Measurements from ENCODE around the gene PPARD.
A peak's percentile ranks its signal among the peaks of the same experiment; 100 is the strongest.

Gene PPARD

GRCh38 chr6:35452183-35453090, 110.1 kb downstream of the PPARD start, which contains the start of gene FANCE:
FANCE (plus strand) TSS chr6:35452338; CDS start chr6:35452546, 208 bp downstream.
- H3K27ac ChIP-seq, result peak within 1 kb of the TSS; percentile 86
- peak; percentile 92 for DNase-seq (ENCODE audit: low spot score)
- ChIA-PET CTCF (interaction anchor here (0.5 to 4.9 kb wide), 7 partner anchors 15 to 240 kb away, joined by 3 to 41 read pairs (median 3); partner anchors contain the start of gene PPARD), POLR2A (ENCODE audit: low non-redundant PET) (interaction anchor here (0.6 kb wide), 1 partner anchor 1030 kb away, joined by 3 read pairs; no protein-coding TSS in a partner anchor)
- no peak for TF ChIP-seq CTCF (conservative IDR thresholded peaks at IDR 0.05; ENCODE audit: low read depth)

- ChIA-PET CTCF (interaction anchor here (0.5 to 1.6 kb wide), 4 partner anchors 14 to 240 kb away, joined by 3 to 8 read pairs (median 6); no protein-coding TSS in a partner anchor), POLR2A (ENCODE audit: low non-redundant PET) (no interaction called here)
- TF ChIP-seq CTCF (conservative IDR thresholded peaks at IDR 0.05; ENCODE audit: low read depth), result no peak
- DNase-seq (ENCODE audit: low spot score), result no peak
- peak overlapping the region; percentile 86; the same call in 1 of the 2 replicates for H3K27ac ChIP-seq
Observed at GRCh38 chr6:35453236-35453635, 110.9 kb downstream of the PPARD start.

DNA sequence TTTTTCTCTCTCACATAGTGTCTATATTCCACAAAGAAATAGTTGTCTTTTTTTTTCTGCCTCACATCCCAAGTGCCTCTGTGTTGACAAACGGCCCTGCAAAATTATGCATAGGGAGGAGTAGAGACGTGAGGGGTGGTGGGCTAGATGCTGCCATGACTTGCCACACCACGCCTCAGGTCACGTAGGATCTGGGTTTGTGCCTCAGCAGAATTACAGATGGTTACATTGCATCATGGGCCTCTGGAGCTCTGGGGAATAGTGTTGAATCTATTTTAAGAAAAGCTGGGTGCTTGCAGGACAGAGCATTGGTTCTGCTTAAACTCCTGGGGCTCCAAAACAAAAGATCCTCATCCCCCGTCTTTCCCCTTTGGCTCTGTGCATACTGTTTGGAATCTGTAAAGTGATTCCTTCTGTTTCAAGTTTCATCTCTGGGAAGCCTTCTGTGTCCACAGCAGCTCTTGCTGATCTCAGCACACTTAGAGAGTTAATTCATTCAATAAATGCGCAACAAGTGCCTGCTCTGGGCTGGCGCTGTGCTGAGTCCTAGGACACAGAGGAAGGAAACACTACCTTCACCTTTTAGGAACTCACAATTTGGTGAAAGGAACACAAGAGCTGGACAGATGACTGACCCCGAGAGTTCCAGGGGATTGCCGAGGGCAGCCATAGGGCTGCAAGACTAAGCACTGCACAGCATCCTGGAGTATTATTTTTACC, 112.2 kb downstream of the PPARD start:
- TF ChIP-seq CTCF (conservative IDR thresholded peaks at IDR 0.05; ENCODE audit: low read depth), result no peak
- CTCF ChIA-PET, result no interaction called here
- H3K27ac ChIP-seq, result peak overlapping the region; percentile 94
- no peak for DNase-seq (ENCODE audit: low spot score)
- POLR2A ChIA-PET (ENCODE audit: low non-redundant PET), result interaction anchor here (0.6 to 1.0 kb wide), 6 partner anchors 13 to 151 kb away, joined by 3 to 5 read pairs (median 3); no protein-coding TSS in a partner anchor

DNA sequence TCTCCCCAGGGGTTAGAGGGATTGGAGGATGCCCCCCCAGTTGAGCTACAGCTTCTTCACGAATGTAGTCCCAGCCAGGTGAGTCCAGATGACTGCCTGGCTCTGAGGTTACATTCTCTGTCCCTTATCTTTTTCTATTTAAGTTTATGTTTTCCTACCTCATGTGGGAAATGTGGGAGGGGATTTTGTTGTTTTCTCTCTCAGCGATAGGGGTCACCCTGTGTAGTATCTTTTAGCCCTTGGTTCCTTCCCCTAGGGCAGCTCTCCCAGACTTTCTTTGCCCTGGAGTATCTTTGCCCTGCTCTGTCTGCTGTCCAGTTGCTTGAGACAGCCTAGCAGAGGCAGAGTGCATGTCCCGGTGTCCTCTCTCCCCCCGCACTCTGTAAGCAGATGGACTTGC, 115.5 kb downstream of the PPARD start:
- H3K27ac ChIP-seq, result peak overlapping the region; percentile 94
- CTCF ChIA-PET, result interaction anchor here (0.5 to 0.7 kb wide), 3 partner anchors 9 to 160 kb away, joined by 3 read pairs; partner anchors contain the start of gene DEF6
- POLR2A ChIA-PET (ENCODE audit: low non-redundant PET), result no interaction called here
- no peak for DNase-seq (ENCODE audit: low spot score)
- no peak for TF ChIP-seq CTCF (conservative IDR thresholded peaks at IDR 0.05; ENCODE audit: low read depth)

DNA sequence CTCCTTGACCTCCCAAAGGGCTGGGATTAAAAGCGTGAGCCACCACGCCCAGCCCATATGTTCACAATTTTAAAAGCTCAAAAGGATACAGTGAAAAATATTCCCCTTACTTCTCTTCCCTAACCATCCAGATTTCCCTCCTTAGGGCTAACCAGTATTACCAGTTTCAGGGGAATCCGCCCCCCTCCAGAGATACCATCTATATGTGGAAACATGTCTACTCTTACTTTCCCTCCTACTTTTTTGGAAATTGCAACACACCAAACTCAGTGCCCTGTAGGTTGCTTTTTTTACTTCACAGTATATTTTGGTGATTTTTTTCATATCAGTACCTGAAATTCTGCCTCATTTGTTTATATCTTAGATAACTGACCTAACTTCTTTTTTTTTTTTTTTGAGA, 118.9 kb downstream of the PPARD start:
- no peak for TF ChIP-seq CTCF (conservative IDR thresholded peaks at IDR 0.05; ENCODE audit: low read depth)
- ChIA-PET POLR2A (ENCODE audit: low non-redundant PET) (no interaction called here), CTCF (interaction anchor here (2.0 kb wide), 1 partner anchor 12 kb away, joined by 5 read pairs; no protein-coding TSS in a partner anchor)
- peak; percentile 62 for DNase-seq (ENCODE audit: low spot score)
- peak overlapping the region; percentile 47 for H3K27ac ChIP-seq

- DNase-seq (ENCODE audit: low spot score), result no peak
- POLR2A ChIA-PET (ENCODE audit: low non-redundant PET), result no interaction called here
- CTCF ChIA-PET, result interaction anchor here (1.0 kb wide), 1 partner anchor 121 kb away, joined by 5 read pairs; no protein-coding TSS in a partner anchor
- no peak for TF ChIP-seq CTCF (conservative IDR thresholded peaks at IDR 0.05; ENCODE audit: low read depth)
- H3K27ac ChIP-seq, result peak overlapping the region; percentile 10; the same call in 1 of the 2 replicates
Observed at GRCh38 chr6:35463292-35463691, 120.9 kb downstream of the PPARD start.
